Activated CD8-positive, alpha-beta memory T cell treated with anti-CD3 and anti-CD28 coated beads for 1 hour (primary cell): Measurements from ENCODE around the gene KYAT1.

ENCODE experiments used
- DNase-seq, 2 donors: peaks; one replicate each; pipeline ENCODE4 v3.0.0-alpha.2; 2020; ENCODE audit warnings: low read depth in 1 of 2; ENCODE audit errors: extremely low read depth in 1 of 2

KYAT1 gene

GRCh38 chr9:128909859-128910258 is 28.1 kb upstream of the KYAT1 start:
- DNase-seq, result no peak

DNA sequence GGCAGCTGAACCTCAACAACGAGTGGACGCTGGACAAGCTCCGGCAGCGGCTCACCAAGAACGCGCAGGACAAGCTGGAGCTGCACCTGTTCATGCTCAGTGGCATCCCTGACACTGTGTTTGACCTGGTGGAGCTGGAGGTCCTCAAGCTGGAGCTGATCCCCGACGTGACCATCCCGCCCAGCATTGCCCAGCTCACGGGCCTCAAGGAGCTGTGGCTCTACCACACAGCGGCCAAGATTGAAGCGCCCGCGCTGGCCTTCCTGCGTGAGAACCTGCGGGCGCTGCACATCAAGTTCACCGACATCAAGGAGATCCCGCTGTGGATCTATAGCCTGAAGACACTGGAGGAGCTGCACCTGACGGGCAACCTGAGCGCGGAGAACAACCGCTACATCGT is 26.6 kb upstream of the KYAT1 start:
- DNase-seq, result no peak

DNA sequence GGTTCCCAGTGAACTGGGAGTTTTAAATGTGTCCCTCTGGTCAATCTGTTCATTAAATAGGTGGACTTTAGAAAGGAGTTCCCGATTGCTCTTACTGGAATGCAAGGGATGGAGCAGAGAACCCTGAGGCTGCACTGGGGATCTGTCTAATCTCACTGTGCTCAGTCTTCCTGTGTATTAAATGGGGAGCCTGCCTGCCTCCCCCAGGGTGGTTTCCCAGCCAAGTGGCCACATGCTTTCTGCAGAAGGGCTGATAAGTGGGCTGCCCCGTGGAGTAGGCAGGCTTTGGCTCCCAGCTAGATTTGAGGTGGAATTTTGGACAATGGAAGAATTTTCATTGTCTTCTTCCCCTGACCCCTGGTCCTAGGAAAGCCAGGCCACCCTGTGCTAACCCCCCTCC is 25.0 kb upstream of the KYAT1 start:
- no peak for DNase-seq

- no peak for DNase-seq
Measured at GRCh38 chr9:128905964-128906363, 24.2 kb upstream of the KYAT1 start.

- DNase-seq, result no peak
Measured at GRCh38 chr9:128903871-128904620, 22.3 kb upstream of the KYAT1 start.

DNA sequence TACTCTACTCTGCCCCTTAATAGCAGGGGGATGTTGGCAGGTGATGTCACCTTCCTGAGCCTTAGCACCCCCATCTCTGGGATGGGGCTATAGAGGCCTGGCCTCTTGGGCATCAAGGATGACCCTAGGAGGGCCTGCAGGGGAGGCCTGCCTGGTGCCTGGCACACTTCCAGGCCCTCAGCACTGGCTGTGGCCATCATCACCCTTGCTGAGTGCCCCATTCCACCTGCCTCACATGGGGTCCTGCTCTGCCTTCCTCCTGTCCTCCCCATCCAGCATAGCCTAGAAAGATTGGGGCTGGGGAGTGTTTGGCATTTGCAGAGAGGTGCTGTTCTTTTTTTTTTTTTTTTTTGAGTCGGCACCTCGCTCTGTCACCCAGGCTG is 21.3 kb upstream of the KYAT1 start:
- DNase-seq, result no peak

GRCh38 chr9:128902351-128903078 is 20.8 kb upstream of the KYAT1 start:
- peak; percentile 74 to 78 for DNase-seq

- DNase-seq, result no peak
Measured at GRCh38 chr9:128901822-128902221, 20.1 kb upstream of the KYAT1 start.

- no peak for DNase-seq
Measured at GRCh38 chr9:128901379-128901778, 19.6 kb upstream of the KYAT1 start.

DNA sequence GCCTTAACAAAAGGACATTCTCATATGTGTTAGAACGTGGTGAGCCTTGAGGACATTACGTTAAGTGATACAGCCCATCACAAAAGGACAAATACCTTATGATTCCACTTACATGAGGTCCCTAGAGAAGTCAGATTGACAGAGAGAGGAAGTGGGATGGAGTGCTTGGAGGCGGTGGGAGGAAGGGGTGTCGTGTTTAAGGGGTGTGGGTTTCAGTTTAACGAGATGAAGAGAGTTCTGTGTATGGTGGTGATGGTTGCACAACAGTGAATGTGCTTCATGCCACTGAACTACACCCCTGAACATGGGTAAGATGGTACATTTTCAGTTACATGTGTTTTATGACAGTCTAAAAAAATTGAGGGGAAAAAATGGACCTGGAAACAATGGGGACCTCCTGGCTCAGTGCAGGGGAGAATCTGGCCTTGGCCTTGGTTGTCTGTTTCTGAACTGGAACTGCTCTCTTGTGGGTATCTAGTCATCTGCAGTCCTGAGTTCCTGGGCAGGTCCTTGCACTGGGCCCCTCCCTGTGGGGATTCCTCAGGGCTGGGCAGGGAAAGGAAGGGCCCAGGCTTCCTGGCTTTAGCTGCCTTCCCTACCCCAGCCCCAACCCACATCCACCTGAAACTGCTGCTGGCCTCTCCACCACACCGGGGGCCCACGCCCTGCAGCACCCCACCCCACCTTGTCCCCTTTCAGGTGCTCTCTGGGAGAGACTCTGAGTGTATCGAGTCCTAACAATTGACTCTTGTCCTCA is 18.0 kb upstream of the KYAT1 start:
- no peak for DNase-seq

- DNase-seq, result no peak
Measured at GRCh38 chr9:128898845-128899565, 17.3 kb upstream of the KYAT1 start.

DNA sequence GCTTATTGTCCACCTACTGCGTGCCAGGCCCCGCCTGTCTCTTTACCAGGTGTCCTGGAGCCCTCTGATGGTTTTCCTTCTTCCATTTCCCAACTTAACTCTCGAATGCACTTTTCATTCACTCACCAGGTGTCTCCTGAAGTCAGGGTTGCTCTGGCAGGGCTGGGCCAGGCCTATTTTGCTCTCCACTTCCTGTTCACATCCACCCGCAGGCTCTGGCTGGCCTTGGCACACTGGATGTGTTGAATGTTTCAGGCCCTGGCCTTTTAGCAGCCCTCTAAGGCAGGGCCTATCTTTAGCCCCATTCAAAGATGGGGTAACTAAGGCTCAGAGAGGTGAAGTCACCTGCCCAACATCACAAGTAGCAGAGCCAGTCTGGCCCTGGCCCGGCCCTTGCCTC is 16.6 kb upstream of the KYAT1 start:
- no peak for DNase-seq

- DNase-seq, result no peak
Measured at GRCh38 chr9:128895556-128895955, 13.8 kb upstream of the KYAT1 start.

GRCh38 chr9:128894764-128895163 is 13.0 kb upstream of the KYAT1 start:
- no peak for DNase-seq

- DNase-seq, result no peak
Measured at GRCh38 chr9:128893354-128893753, 11.6 kb upstream of the KYAT1 start.

- no peak for DNase-seq
Measured at GRCh38 chr9:128892221-128892921, 10.6 kb upstream of the KYAT1 start.

GRCh38 chr9:128891321-128892220 is 9.8 kb upstream of the KYAT1 start:
- DNase-seq, result no peak

- DNase-seq, result no peak
Measured at GRCh38 chr9:128887914-128888350, 6.2 kb upstream of the KYAT1 start.

GRCh38 chr9:128887049-128887448 is 5.3 kb upstream of the KYAT1 start:
- DNase-seq, result no peak
